BE2C (cell line): ENCODE measurements around the gene ABLIM3.

Experiments used
- DNase-seq: peaks from one replicate; pipeline ENCODE4 v3.0.0-alpha.2; 2020
- H3K27me3 ChIP-seq: fragments of 250-450 bp; sonication (Bioruptor Pico); 2 replicates; pipeline ENCODE4 v1.5.1; 2020; ENCODE audit warnings: mild to moderate bottlenecking
- H3K36me3 ChIP-seq: fragments of 250-450 bp; sonication (Bioruptor Pico); 2 replicates; pipeline ENCODE4 v1.5.1; 2020; ENCODE audit warnings: mild to moderate bottlenecking
- H3K4me1 ChIP-seq: fragments of 250-450 bp; sonication (Bioruptor Pico); 2 replicates; pipeline ENCODE4 v1.5.1; 2020
- H3K4me3 ChIP-seq: 2 replicates; pipeline ENCODE4 v1.5.1; 2011; ENCODE audit warnings: low read depth, low read length
- H3K9me3 ChIP-seq: fragments of 250-450 bp; sonication (Bioruptor Pico); 2 replicates; pipeline ENCODE4 v1.5.1; 2020
- TF ChIP-seq, protein P1 (sequence below): IDR thresholded peaks from 2 replicates; pipeline ENCODE4 v1.5.1; 2012; ENCODE audit warnings: mild to moderate bottlenecking, low read depth, low read length

ABLIM3 gene

DNA sequence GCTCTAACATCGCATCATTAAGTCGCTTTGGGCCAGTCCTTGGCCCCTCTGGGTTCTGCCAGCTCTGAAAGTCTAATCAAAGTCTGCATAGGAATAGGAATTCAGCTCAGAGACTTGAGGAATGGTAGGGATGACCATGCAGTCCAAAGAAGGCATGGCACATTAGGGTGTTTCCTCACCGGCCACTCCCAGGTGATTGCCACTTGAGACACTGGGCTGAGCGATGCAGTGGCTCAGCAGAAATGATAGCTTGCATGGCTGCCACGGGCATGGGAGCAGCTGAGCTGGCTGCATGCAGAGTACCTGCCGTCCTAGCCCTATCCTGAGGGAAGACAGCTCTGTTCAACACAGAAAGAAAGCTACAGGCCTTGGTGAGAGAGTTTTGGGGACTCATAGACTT is 159.1 kb downstream of the ABLIM3 start:
- Histone ChIP-seq H3K9me3 (no peaks in the 10 kb centered on the region), H3K27me3 (no peaks in the 10 kb centered on the region), H3K4me1 (no peaks in the 10 kb centered on the region), H3K4me3 (no peak overlapping the region), H3K36me3 (no peaks in the 10 kb centered on the region)
- TF ChIP-seq, protein P1, sequence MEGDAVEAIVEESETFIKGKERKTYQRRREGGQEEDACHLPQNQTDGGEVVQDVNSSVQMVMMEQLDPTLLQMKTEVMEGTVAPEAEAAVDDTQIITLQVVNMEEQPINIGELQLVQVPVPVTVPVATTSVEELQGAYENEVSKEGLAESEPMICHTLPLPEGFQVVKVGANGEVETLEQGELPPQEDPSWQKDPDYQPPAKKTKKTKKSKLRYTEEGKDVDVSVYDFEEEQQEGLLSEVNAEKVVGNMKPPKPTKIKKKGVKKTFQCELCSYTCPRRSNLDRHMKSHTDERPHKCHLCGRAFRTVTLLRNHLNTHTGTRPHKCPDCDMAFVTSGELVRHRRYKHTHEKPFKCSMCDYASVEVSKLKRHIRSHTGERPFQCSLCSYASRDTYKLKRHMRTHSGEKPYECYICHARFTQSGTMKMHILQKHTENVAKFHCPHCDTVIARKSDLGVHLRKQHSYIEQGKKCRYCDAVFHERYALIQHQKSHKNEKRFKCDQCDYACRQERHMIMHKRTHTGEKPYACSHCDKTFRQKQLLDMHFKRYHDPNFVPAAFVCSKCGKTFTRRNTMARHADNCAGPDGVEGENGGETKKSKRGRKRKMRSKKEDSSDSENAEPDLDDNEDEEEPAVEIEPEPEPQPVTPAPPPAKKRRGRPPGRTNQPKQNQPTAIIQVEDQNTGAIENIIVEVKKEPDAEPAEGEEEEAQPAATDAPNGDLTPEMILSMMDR = no peak
- DNase-seq = no peak

DNA sequence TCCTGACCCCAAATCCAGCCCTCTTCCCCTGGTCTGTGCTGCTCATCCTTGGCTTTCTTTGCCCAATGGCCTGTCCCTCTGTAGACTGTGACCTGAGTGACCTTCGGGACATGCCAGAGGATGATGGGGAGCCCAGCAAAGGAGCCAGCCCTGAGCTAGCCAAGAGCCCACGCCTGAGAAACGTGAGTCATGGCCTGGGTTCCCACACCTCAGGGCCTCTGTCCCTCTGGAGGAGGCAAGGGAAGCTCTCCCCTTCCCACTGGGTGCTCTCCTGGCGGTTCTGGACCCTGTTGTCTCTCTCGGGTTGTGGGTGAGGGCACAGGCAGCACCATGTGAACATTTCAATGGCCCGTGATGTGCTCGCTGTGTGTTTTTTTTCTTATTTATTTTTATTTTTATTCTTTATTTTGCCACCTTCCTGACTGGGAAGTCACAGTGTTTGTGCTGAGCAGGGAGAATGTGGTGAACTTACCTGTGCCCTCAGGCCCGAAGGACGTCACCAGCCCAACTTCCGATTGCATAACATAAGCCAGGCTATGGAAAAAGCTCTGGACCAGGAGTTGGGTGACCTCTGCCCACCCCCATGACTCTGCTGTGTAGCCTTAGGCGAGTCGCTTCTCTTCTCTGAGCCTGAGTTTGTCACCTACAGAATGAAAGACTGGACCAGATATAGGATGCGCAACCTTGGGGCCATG is 159.9 kb downstream of the ABLIM3 start:
- TF ChIP-seq, protein P1 = no peak
- Histone ChIP-seq H3K9me3 (no peaks in the 10 kb centered on the region), H3K4me1 (no peaks in the 10 kb centered on the region), H3K36me3 (no peaks in the 10 kb centered on the region), H3K27me3 (no peaks in the 10 kb centered on the region), H3K4me3 (no peak overlapping the region)
- no peak for DNase-seq

GRCh38 chr5:149301744-149302380 is 160.6 kb downstream of the ABLIM3 start:
- no peak for DNase-seq
- no peaks in the 10 kb centered on the region for H3K36me3 ChIP-seq
- H3K4me3 ChIP-seq = no peak overlapping the region
- H3K27me3 ChIP-seq = no peaks in the 10 kb centered on the region
- no peaks in the 10 kb centered on the region for H3K4me1 ChIP-seq
- TF ChIP-seq, protein P1 = no peak
- H3K9me3 ChIP-seq = no peaks in the 10 kb centered on the region

DNA sequence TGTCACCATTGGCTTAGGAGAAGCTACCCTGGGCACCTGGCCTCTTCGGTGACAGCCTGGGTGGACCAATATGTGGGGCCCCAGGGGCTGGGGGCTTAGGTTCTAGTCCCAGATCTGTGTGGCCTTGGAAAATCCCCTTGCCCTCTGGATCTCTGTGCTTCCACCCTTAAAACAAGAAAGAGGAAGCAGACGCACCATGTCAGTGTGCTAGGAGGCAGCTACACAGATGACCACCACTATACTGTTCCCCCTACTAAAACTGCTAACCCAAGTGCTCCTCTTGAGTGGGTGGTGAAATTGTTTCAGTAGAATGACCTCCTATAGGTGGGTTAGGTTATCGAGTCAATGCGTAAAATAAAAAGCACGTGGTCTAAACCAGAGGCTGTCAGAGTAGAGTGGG is 161.3 kb downstream of the ABLIM3 start:
- DNase-seq = no peak
- Histone ChIP-seq H3K36me3 (no peaks in the 10 kb centered on the region), H3K9me3 (no peaks in the 10 kb centered on the region), H3K4me1 (no peaks in the 10 kb centered on the region), H3K27me3 (no peaks in the 10 kb centered on the region), H3K4me3 (no peak overlapping the region)
- TF ChIP-seq, protein P1 = no peak

- Histone ChIP-seq H3K4me3 (no peak overlapping the region), H3K27me3 (no peaks in the 10 kb centered on the region), H3K36me3 (no peaks in the 10 kb centered on the region), H3K4me1 (no peaks in the 10 kb centered on the region), H3K9me3 (no peaks in the 10 kb centered on the region)
- TF ChIP-seq, protein P1 = no peak
- DNase-seq = no peak
Observed at GRCh38 chr5:149303210-149303609, 161.9 kb downstream of the ABLIM3 start.
